Dermis microvascular lymphatic vessel endothelial cell (primary cell): ENCODE results near the gene CTU2. TPM values are rescaled to one million over a fixed set of nuclear protein-coding genes. Genes with fewer than 3 reads are reported as not detected.

Experiments
- DNase-seq, 2 donors: peaks; one replicate each; pipeline versions ENCODE4 v3.0.0 to v3.0.0-alpha.2; 2010; ENCODE audit warnings: low read depth in 2 of 2
- total RNA-seq: library from RNA; depleted of rRNA; stranded (reverse); fragments of >200 nt; gene quantifications from 2 replicates; pipeline ENCODE4 v1.2.1, GENCODE V29; 2014

Gene CTU2
- total RNA-seq, 1 donor from 2014 or later = 10.8 TPM

DNA sequence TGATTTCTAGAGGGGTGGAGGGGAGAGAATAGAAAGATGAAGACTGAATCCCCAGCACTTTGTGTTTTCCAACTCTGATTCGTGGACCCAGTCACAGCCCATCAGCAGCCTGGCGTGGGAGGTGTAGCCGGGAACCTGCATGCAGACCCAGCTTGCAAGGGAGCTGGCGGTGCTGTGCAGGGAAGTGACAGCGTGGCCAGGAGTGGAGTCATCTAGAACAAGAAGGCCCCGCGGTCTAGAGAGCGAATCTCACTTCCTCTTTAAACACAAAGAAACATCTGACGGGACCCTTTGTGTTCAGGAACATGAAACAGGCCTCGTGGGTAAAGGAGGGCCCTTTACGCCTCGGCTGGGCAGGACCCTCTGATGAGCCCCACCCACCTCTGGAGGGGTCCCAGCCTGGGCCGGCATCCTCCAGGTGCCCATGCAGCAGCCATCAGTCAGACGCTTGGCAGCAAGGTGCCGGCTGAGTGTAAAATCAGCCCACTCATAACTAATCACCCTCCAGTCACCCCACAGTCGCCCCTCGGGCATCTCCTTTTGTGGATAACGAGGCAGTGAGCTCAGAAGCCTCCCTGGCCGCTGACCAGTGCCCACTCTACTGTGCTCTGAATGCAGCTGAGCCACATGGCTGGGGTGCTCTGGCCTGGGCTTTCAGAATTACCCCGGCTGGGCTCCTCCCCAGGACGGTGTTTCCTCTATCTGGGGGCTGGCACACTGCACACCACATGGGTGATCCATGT is 24.4 kb upstream of the CTU2 start:
- DNase-seq = no peak

DNA sequence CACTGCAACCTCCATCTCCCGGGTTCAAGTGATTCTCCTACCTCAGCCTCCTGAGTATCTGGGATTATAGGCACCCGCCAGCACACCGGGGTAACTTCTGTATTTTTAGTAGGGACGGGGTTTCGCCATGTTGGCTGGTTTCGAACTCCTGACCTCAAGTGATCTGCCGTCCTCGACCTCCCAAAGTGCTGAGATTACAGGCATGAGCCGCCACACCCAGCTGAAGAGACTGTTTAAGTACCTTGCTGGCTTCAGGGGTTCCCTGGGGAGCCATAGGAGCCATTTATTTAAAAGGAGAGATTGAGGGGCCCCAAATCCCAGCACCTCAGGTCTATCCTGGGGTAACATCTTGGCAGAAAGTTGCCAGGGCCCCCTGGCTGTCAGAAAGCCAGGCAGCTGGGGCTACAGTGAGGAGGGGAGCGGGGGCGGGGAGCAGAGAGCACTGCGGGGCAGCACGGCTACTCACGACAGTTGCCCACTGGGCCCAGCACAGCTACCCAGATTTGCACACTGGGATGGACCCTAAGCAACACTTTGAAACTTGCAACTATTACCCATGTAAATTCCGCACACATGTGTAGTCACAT is 21.6 kb upstream of the CTU2 start:
- DNase-seq = no peak

DNA sequence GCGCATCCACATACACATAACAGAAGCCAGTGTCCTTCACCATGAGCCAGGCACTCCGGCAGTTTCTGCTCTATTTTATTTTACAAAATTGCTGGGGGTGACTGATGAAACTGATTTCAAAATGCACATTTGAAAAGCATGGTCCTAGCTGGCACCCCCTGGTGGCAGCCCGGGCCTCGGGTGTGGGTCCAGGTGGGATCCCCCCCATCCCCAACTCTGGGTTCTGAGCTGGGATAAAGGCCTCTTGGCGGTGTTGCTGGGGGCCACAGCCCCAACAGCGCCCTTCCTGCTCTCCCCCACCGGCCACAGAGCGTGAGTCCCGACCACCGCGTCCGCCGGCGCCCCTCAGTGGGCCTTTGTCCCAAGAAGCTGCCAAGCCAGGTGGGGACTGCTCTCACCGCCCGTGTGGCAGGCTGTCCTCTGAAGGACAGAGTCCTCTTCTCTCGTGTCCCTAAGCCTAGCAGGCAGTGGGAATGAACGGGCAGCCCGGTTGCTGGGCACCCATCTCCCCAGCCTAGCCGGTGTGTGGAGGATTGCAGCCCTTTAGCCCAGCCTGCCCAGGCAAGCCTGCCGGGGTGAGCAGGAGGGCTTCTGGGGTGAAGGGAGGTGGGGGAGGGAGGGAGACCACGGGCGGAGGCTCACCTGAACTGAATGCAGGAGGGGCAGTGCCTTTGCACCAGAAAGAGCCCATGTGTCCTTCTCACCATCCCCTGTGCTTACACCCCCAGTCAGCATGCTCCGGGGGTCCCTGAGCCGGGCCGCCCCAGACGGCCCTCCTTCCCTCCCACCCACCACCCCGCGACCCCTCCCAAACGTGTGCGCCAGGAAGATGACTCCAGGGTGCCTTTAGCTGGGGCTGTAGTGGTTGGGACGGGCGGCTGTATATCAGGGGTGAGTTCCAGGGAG is 20.9 kb upstream of the CTU2 start:
- peak in 1 of 2 donors; percentile 34 for DNase-seq

DNA sequence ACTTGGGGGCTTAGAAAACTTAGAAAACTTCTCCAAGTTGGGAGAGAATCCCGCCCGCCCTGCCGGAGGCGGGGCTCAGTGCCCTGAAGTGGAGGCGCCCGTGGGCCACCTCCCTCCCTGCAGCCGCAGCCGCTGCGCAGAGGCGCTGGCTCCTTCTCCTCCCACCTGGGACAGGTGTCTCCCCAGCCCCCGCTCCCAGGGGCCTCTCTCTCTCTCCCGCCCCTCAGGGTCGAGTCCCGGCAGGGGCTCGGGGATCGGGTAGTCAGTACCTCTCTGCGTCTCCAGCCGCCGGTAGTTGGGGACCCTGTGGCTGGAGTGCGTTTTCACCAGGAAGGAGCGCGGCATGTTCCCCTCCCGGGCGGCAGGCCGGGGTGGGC is 20.3 kb upstream of the CTU2 start:
- no peak for DNase-seq

DNA sequence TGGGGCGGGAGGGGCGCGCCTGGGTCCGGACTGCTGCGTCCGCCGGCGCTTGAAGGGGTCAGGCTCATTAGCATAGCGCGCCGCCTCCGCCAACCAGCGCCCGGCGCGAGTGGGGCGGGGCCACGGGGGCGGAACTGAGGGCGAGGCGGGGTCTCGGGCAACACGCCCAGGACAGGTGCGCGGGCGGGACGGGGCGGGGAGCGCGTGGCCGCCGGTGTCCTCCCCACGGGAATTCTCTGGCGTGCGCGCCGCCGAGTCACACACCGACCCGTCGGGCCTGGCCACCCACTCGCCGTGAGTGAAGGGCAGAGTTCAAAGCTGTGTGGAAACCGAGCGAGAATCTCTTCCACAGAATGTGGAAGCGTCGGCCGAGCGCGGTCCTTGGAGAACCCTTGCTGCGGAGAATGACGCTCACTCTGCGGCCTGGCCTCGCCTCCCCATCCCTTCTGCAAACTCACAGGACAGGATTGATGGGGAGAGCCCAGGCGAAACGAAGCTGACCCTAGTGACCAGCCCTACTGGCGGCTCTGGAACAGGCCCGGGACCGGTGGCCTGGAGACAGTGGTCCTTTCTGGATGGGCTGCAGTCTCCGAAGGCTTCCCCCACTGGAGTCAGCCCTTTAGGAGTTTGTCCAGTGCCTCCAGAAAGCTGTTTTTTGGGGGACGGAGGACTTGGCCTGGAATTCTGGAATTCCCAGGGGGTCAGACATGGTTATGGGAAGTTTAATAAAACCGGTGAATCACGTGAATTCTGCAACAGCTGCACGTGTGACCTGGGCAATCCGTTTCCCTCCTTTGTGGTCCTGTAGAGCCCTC is 19.7 kb upstream of the CTU2 start, which contains the start of gene SNAI3:
Gene SNAI3 (minus strand): TSS at position 69 of the 815 bp plus-strand sequence. CDS start 101 bp downstream, outside the sequence.
- DNase-seq = peak in 1 of 2 donors; percentile 68

DNA sequence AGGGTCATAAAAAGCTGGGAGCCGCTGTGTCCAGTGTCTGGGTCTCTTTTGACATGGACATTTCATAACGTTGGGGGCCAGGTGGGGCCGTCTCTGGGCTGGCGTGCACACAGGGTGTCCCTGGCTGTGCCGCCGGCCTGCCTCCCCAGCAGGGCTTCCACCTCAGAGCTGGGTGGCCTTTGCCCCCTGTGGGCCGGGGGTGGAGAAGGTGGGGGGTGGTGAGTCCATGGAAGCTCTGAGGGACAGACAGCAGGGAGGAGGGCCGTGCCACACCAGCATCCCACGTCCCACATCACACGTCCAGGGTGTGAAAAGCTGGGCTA is 19.1 kb upstream of the CTU2 start:
- DNase-seq = no peak

DNA sequence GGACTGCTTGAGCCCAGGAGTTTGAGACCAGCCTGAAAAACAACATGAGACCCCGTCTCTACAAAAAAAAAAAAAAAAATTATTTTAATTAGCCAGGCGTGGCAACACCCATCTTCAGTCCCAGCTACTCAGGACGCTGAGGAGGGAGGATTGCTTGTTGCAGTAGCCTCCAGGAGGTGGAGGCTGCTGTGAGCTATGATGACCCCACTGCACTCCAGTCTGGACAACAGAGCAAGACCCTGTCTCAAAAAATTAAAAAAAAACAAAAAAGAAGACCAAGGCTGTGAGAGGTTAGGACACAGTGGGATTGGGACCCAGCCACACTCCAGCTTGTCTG is 18.7 kb upstream of the CTU2 start:
- no peak for DNase-seq

DNA sequence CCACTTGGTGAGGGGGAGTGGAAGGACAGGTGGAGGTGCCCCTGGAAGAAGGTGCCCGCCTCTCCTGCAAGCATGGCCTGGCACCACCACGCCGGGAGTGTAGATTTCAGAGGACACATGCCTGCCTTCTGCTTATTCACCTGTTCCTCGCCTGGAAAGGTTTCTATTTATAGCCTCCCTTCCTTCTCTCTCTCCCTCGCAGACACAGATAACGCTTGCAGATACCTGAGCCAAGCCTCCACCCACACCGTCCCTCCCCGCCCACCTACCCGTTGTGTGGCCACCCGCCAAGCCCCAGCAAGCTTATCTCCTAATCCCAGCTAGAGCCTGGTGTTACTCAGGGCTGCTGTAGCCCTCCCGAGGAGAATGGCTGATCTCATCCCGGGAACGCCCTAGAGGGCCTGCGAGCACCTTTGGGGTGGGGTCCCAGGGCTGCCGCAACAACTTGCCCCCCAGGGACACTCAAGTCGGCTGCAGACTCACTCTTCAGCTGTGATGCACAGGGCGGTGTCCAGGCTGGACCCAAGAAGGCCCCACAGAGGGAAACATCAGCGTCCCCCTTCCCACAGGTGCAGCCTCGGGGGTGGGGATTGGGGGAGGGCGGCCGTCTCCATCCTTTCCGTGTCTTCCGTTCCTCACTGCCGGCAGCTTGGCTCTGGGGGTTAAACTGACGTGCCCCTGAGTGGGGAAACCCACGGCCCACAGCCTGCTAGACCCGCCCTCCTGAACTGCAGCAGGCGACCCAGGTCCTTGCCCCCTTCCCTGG is 18.1 kb upstream of the CTU2 start:
- no peak for DNase-seq

DNA sequence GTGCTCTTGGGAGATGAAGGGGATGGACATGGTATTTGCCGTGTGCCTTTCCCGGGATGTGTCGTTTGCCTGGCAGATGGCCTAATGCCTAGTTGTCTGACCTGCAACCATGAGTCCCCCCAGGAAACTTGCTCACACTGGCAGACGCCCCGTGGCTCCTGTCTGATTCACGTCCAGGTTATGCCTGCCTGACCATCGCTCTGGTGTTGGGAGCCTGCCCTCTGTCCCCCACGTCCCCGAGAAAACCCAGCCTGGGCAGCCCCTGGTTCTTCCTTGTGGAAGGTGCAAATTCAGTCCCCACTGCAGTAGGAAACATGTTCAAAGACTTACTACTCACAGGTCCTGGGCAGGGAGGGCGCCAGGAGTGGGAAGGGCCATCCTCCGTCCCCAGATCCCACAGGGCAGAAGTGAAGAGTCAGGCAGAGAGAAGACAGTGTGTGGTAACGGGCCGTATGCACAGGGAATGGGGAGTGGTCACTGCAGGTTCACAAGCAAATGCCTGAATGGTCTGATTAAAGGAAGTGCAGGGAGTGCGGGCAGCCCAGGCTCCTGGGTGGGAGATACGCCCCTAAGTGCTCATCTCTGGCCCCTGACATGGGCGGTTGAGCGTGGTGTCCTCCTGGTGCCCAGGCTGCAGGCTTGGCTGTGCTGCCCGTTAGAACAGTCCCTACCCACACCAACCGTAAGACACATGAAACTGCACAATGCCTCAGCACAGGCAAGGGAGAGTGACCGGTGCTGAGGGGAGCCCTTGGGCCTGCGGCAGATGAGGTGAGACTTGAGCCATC is 15.8 kb upstream of the CTU2 start:
- no peak for DNase-seq

DNA sequence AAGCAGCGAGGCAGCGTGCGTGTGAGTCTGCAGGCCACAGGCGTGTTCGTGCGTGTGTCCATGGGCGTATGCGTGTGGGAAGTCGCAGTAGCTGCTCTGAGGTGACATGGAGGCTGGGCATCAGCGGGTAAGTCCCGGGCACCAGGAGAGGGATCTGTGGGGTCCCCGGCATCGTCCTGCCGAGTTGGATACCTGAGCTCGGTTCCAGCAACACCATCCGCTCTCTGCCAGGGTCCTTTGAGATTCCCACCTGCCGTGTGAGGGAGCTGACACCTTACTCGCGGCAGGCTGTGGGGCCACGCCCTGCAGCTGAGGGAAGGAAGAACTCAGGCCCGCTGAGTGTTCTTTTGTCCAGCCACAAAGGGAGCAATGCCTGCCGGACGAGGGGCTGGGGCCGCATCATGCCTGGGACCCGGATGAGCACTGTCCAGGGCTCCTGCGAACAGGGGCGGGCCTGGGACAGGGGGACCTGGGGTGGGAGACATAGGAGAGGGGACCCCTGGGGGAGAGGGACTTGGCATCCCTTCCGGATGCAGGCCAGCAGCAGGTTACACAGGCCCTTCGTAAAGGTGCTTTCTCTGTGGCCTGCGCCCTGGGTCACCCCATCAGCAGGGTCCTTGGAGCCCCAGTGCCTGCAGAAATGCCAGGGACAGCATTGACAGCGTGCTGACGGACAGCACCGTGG is 15.0 kb upstream of the CTU2 start:
- no peak for DNase-seq

DNA sequence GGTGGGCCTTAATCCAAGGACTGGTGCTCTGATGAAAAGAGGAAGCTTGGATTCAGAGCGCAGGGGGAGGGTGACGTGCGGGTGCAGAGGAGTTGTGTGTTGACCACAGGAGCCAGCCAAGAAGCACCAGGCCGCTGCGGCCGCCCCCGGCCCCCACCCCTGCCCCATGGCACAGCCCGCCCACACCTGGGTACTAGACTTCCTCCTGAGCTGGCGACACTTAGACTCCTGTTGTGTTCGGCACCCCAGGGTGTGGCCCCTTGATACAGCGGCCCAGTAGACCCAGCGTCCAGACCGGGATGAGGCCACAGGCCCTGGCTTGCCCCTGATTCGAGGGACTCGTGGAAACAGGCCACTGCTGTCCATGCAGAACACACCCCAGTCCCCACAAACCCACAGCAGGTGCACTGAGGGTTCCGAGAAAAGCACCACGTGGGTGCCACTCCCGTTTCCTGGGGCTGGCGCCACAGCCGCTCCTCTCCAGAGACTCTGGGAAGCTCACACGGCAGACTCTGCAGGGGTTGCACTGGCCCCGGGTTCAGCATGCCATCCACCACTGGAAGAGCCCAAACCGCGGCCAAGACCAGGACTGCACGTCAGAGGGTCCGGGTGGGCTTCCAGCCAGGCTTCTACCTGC is 14.3 kb upstream of the CTU2 start:
- no peak for DNase-seq

DNA sequence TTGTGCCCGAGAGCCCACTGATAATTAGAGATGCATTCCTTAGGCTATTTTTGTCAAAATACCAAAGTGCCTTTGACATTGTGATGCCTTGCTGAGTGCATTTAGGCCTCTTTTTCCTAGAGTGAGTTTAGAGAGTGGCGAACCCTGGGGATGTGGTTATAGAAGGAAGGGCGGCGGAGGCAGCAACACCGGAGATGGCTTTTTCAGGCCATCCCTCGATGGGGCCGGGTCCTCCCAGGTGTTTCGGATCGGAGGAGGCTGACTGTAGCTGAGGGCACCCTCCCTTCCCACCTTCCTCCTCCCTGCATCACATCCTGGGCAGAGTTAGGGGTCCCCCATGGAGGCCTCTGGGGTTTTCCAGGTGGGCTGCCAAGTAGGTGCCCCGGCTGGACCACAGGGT is 13.4 kb upstream of the CTU2 start:
- DNase-seq = no peak

DNA sequence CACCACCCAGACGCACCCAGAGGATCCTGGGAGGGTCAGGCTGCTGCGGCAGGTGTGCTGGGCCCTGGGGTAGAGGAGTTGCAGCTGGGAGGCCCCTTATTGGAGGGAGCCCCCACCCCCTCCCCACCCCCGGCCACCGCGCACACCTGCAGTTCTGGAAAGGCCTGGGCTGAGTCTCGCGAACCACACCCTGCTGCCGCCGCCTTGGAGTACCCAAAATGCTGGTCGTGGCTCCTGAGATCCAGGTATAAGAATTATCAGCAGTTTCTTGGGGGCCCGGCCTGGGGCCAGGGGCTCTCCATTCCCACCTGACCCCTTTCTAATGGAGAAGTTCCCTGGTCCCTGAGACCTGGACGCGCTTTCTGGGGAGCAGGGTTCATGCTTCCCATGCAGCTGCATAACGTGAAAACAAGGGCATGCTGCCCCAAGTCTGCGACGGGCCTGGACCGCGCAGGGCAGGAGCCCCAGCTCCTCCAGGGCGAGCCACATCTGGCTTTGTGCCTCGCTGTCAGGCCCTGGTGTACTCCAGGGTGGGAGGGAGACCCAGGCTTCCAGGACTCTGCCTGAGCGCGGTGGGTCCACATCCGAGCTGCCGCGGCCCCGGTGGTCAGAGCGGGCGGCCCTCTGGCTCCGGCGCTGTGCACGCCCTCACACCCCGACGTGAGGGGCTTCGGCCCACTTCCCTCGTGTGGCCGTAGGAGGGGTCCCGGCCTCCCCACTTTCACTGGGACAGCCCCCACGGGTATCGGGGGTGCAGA is 12.7 kb upstream of the CTU2 start:
- DNase-seq = no peak

DNA sequence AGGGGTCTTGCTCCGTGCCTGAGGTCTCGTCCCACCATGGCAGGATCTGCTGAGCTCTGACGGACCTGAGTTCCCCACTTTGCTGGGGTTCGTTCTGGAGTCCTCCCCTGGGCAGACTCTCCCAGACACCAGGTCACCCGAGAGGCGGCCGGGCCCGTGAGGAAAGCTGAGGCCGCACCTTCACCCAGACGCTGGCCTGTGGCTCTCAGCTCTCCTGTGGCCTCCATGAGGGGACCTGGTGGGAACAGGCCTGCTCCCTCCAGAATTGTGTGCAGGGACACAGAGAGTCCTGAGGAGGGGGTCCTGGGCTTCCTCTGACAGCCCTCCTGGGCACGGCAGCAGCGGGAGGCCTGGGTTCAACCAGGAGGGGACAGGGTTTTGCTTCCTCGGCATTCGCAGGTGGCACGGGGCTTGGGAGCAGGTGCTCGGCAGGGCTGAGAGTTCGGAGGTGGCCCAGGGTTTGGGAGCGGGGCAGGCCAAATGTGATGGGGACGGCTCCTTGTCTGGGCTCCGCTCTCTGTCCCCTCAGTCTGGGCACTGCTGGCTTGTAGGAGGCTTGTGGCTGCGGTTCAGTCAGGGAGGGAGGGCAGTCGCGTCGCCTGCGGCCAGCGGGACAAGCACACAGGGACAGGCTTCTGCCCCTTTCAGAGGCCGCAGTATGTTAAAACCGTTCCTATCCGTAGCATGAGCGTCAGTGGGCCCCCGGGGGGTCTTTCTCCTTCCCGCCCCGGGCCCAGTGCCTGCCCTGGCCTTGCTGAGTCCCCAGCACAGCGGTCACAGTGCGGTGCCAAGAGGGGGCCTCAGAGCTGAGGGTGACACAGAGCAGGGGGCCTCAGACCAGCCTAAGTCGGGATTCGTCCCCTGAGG is 11.8 kb upstream of the CTU2 start:
- DNase-seq = no peak

DNA sequence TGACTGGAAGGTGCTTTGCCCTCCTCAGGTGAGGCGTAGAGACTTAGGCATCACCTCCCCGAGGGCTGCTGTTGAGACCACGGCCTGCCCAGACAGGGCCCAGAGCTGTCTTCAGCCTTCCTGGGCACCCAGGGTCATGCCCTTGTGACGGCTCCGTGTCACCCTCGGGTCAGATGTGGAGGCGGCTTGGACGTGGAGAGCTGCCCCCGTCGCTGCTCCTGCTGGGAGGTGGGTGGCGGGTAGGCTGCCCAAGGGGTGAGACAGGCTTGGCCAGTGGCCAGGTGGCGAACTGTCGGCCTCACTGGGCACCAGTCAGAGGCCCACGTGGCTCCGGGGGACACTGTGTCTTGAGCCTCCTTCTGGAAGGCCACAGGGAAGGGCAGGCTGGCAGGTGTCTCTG is 11.1 kb upstream of the CTU2 start:
- DNase-seq = no peak

DNA sequence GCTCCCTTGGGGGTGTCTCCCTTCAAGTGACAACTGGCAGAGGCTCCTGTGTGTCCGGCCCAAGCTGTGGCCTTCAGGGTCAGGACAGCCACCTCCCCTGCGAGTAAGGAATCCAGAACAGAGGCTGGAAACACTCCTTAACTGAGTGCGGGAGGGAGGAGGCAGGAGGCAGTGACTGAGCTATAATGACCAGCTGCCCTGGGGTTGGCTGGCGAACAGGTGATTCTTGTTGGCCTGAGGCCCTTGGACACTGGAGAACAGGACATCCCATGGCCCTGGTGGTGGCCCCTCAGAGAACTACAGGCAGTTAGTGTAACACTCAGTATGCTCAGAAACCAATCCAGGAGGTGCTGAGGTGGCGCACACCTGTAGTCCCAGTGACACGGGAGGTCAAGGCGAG is 10.6 kb upstream of the CTU2 start:
- DNase-seq = no peak

DNA sequence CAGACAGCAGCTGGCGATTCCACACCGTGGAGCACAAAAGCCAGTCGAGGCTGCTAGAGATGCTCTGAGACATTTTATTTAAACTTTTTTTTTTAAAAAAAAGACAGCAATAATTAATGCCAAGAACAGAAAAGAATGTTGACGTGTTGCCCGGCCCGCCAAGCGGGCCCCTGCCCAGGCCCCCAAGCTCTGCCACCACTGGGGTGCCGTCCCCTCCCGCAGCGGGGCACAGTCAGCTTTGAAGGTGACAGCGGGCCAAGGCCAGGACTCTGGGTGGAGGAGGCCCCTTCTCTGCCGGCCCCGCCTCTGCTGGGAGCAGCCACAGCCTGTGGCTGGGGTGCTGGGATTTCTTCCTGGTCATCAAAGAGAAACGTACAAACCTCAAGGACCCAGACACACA is 9.9 kb upstream of the CTU2 start:
- no peak for DNase-seq
